ENCODE data around the gene HAPLN2. TPM values are rescaled to one million over a fixed set of nuclear protein-coding genes. Genes with fewer than 3 reads are reported as not detected.

HAPLN2 gene
- total and polyA plus RNA-seq, 2 donors = 4.0 TPM; not detected in 1

GRCh38 chr1:156662005-156662799 lies 43.0 kb downstream of the HAPLN2 start:
- no peak for DNase-seq (ENCODE audit: extremely low spot score)
- 62% methylated on average over 12 of the region's 12 CpGs for WGBS
- H3K4me3 ChIP-seq (ENCODE audit: low read depth, low read length) = no peak overlapping the region
- H3K36me3 ChIP-seq (ENCODE audit: insufficient read depth) = no peaks in the 10 kb centered on the region
- H3K27ac ChIP-seq (ENCODE audit: low read depth) = peak overlapping the region; percentile 41
- no peaks in the 10 kb centered on the region for H3K4me1 ChIP-seq (ENCODE audit: insufficient read depth)

DNA sequence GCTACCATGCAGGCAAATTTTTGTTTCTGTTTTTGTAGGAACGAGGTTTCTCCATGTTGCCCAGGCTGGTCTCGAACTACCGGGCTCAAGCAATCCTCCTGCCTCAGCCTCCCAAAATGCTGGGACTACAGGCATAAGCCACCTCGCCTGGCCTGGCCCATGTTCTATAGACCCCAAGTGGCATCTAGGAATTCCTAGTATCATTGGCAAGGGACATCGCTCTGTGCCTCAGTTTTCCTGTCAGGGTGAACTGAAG lies 43.5 kb downstream of the HAPLN2 start:
- Histone ChIP-seq H3K27ac (ENCODE audit: low read depth) (no peak overlapping the region), H3K4me1 (ENCODE audit: insufficient read depth) (no peaks in the 10 kb centered on the region), H3K4me3 (ENCODE audit: low read depth, low read length) (no peak overlapping the region), H3K36me3 (ENCODE audit: insufficient read depth) (no peaks in the 10 kb centered on the region)
- no peak for DNase-seq (ENCODE audit: extremely low spot score)
- 80% methylated on average over 5 of the region's 5 CpGs for whole genome bisulfite sequencing

DNA sequence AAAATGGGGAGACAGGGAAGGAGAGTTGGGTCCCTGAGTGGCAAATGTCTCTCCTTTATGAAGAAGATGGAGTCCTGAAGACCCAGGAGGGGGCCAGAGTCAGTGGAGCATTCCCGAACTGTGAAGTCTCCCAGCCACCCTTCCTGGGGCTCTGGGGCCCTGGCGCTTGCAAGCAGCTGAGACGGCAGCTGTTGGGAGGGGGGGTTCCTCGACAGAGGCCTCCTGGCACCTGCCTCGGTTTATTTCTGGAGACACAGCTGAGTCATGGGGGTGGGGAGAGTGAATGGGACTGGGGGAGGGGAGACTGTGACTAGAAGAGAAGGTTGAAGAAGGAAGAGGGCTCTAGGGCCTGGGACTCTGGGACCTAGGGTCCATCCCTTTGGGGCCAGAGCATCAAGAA lies 44.0 kb downstream of the HAPLN2 start:
- Histone ChIP-seq H3K36me3 (ENCODE audit: insufficient read depth) (no peaks in the 10 kb centered on the region), H3K4me1 (ENCODE audit: insufficient read depth) (no peaks in the 10 kb centered on the region), H3K27ac (ENCODE audit: low read depth) (no peak overlapping the region), H3K4me3 (ENCODE audit: low read depth, low read length) (no peak overlapping the region)
- no peak for DNase-seq (ENCODE audit: extremely low spot score)
- WGBS = 33% methylated on average over 5 of the region's 5 CpGs

DNA sequence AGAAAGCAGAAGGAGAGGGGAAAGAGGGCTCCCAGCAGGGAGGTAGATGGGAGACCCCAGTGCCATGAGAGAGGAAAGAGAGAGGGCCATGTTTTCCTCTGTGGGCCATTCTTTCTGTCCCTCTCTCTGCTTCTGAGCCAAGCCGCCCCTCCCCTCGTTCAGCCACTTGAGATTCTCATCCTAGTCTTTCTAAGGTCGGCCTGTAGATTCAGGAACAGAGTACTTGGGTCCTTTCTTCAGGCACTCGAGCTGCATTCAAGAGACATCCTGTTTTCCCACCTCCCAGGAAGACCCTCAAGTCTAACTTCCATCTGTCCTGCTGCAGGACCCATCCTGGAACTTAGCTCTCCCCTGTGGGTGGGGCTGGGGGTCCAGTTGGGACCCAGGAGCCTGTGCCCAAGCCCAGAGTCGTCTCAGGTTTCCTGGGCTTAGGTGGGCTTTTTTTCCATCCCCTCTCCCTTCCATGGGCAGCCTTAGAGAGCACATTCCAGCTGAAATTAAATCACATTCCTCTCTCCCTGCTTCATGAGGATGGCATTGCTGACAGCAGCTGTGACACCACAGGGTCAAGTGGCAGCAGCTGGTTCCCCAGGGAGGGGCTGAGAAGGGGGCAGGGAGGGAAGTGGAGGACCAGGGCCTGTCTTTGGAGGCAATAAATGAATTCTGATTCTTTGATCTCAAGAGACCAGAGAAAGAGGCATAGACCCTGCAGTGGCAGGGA lies 45.0 kb downstream of the HAPLN2 start:
- H3K36me3 ChIP-seq (ENCODE audit: insufficient read depth) = no peaks in the 10 kb centered on the region
- 54% methylated on average over 5 of the region's 5 CpGs for WGBS
- no peak for DNase-seq (ENCODE audit: extremely low spot score)
- no peak overlapping the region for H3K4me3 ChIP-seq (ENCODE audit: low read depth, low read length)
- no peaks in the 10 kb centered on the region for H3K4me1 ChIP-seq (ENCODE audit: insufficient read depth)
- H3K27ac ChIP-seq (ENCODE audit: low read depth) = peak overlapping the region; percentile 4

GRCh38 chr1:156664767-156665411 lies 45.7 kb downstream of the HAPLN2 start:
- H3K4me3 ChIP-seq (ENCODE audit: low read depth, low read length) = no peak overlapping the region
- peak overlapping the region; percentile 46 for H3K27ac ChIP-seq (ENCODE audit: low read depth)
- H3K4me1 ChIP-seq (ENCODE audit: insufficient read depth) = no peaks in the 10 kb centered on the region
- no peak for DNase-seq (ENCODE audit: extremely low spot score)
- H3K36me3 ChIP-seq (ENCODE audit: insufficient read depth) = no peaks in the 10 kb centered on the region
- 22% methylated on average over 16 of the region's 16 CpGs for WGBS

DNA sequence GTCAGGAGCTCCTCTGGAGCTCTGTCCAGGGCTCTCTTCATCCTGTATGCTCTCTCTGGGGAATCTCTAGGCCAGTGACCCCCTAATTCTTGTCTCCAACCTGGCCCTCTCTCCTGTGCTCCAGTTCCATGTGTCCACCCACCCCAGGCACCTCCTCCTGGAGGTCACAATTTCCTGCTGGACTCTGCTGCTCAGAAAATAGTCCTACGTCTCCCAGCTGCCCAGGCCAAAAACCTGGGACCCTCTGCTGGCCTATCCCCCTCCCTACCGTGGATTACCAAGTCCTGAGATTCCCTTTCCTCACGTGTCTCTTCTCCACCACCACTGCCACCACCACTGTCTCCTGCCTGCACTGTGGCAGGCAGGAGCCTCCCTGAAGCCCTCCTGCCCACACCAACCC lies 46.3 kb downstream of the HAPLN2 start:
- H3K36me3 ChIP-seq (ENCODE audit: insufficient read depth) = no peaks in the 10 kb centered on the region
- WGBS = 59% methylated on average over 3 of the region's 3 CpGs
- H3K4me3 ChIP-seq (ENCODE audit: low read depth, low read length) = no peak overlapping the region
- no peaks in the 10 kb centered on the region for H3K4me1 ChIP-seq (ENCODE audit: insufficient read depth)
- DNase-seq (ENCODE audit: extremely low spot score) = no peak
- peak overlapping the region; percentile 46 for H3K27ac ChIP-seq (ENCODE audit: low read depth)

GRCh38 chr1:156666862-156667609 lies 47.8 kb downstream of the HAPLN2 start:
- WGBS = 81% methylated on average over 9 of the region's 9 CpGs

GRCh38 chr1:156667610-156667967 lies 48.4 kb downstream of the HAPLN2 start:
- H3K4me3 ChIP-seq (ENCODE audit: low read depth, low read length) = no peak overlapping the region
- 22% methylated on average over 5 of the region's 5 CpGs for WGBS
- peak overlapping the region; percentile 55 for H3K27ac ChIP-seq (ENCODE audit: low read depth)
- DNase-seq (ENCODE audit: extremely low spot score) = no peak
- no peaks in the 10 kb centered on the region for H3K4me1 ChIP-seq (ENCODE audit: insufficient read depth)
- H3K36me3 ChIP-seq (ENCODE audit: insufficient read depth) = no peaks in the 10 kb centered on the region

More at GRCh38 chr1:156666862-156667609, 47.8 kb downstream of the HAPLN2 start:
- no peak for DNase-seq (ENCODE audit: extremely low spot score)
- no peak overlapping the region for H3K4me3 ChIP-seq (ENCODE audit: low read depth, low read length)
- no peaks in the 10 kb centered on the region for H3K4me1 ChIP-seq (ENCODE audit: insufficient read depth)
- H3K36me3 ChIP-seq (ENCODE audit: insufficient read depth) = no peaks in the 10 kb centered on the region
- H3K27ac ChIP-seq (ENCODE audit: low read depth) = peak overlapping the region; percentile 55

DNA sequence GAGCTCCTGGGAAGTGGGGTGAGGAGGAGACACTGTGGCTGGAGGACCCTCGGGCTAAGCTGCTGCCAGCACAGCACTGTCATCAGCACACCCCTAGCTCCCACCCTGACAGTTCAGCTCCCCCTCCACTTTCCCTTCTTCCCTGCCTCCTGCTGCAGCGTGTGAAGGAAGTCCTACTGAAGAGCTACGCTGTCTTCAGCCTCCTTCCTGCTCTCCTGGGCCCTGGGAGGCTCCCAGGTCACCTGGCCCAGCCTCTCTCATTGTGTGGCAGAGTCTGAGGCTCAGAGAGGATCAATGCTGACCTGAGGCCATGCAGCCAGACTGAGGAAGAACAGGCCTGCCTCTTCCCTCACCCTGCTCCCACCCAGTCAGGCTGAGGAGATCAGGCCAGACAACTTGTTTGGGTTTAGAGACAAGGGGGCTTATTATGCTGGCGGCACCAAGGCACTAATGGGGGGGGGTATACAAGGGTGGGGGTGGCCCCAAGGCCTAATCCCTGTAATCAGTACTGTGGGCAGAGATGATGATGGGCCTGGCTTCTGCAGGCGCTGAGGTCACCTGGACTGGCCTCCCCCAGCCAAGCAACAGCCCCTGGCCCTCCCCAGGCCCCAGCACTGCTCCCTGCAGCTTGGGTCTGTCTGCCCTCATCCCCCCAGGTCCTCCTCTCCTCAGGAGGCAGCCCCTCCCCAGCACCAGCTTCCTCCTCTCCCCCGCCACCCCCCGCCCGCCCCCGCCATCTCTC lies 48.9 kb downstream of the HAPLN2 start:
- Histone ChIP-seq H3K4me1 (ENCODE audit: insufficient read depth) (no peaks in the 10 kb centered on the region), H3K36me3 (ENCODE audit: insufficient read depth) (no peaks in the 10 kb centered on the region), H3K4me3 (ENCODE audit: low read depth, low read length) (no peak overlapping the region), H3K27ac (ENCODE audit: low read depth) (peak overlapping the region; percentile 55)
- no peak for DNase-seq (ENCODE audit: extremely low spot score)
- 59% methylated on average over 9 of the region's 9 CpGs for WGBS

DNA sequence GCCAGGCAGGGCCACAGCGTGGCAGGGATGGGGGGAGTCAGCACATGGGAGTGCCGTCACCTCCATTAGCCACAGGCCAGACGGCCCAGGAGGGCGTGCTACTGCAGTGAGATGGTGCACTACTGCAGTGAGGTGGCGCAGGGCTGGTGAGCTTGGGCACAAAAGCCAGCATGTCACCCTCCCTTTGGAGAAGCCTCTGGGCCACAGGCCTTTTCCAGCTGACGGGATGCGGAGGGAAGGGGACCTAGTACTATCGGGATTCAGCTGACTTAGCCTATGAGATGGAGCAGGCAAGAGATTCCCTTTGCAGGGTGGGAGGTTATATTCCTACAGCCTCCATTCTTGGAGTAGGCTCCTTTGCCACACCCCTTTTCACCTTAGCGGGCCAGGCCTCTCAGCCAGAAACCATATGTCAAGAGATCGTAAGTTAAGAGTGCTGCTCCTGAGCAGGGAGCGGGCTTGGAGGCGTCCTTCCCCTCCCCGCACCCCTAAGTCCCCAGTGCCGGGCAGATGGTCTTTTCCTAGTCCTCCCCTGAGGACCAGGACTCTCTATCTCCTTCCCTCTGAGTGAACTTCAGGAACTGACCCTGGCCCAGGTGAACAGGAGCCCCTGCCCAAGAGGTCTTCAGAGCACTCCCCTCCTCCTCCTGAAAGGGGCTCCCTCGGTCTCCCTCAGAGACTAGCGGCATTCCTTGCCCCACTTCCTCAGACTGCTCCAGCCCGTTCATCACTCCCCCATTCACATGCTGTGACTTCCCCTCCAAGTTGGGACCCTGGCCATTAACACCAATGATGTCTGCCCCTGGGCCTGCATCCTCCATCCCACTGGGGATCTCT lies 49.8 kb downstream of the HAPLN2 start:
- peak overlapping the region; percentile 2 for H3K27ac ChIP-seq (ENCODE audit: low read depth)
- no peak for DNase-seq (ENCODE audit: extremely low spot score)
- no peaks in the 10 kb centered on the region for H3K4me1 ChIP-seq (ENCODE audit: insufficient read depth)
- no peak overlapping the region for H3K4me3 ChIP-seq (ENCODE audit: low read depth, low read length)
- no peaks in the 10 kb centered on the region for H3K36me3 ChIP-seq (ENCODE audit: insufficient read depth)
- 60% methylated on average over 17 of the region's 17 CpGs for WGBS

- 80% methylated on average over 5 of the region's 5 CpGs for WGBS
- DNase-seq (ENCODE audit: extremely low spot score) = no peak
- Histone ChIP-seq H3K4me1 (ENCODE audit: insufficient read depth) (no peaks in the 10 kb centered on the region), H3K36me3 (ENCODE audit: insufficient read depth) (no peaks in the 10 kb centered on the region), H3K27ac (ENCODE audit: low read depth) (no peak overlapping the region), H3K4me3 (ENCODE audit: low read depth, low read length) (no peak overlapping the region)
Measured at GRCh38 chr1:156669794-156670193, 50.6 kb downstream of the HAPLN2 start.

GRCh38 chr1:156670359-156670758 lies 51.1 kb downstream of the HAPLN2 start:
- Histone ChIP-seq H3K4me1 (ENCODE audit: insufficient read depth) (no peaks in the 10 kb centered on the region), H3K4me3 (ENCODE audit: low read depth, low read length) (no peak overlapping the region), H3K36me3 (ENCODE audit: insufficient read depth) (no peaks in the 10 kb centered on the region), H3K27ac (ENCODE audit: low read depth) (no peak overlapping the region)
- no peak for DNase-seq (ENCODE audit: extremely low spot score)
- 78% methylated on average over 6 of the region's 6 CpGs for WGBS

Data from urinary bladder (tissue), 4 donors.